GM18909 (cell line): ENCODE results near the gene CLIC1.
"Not testable (repeated sequence)": the region's sequence is repeated elsewhere in the genome, so short reads cannot be mapped to it uniquely, and the experiment has no call there.

Experiments
- ATAC-seq: cut with Tn5 transposase; IDR thresholded peaks from one replicate; pipeline ENCODE4 v1.9.1; 2021; ENCODE audit warnings: mild to moderate bottlenecking; ENCODE audit not compliant: unreplicated experiment, poor library complexity

The CLIC1 gene

GRCh38 chr6:31725502-31726350 is 10.6 kb downstream of the CLIC1 start:
- no peak for ATAC-seq

- ATAC-seq, result no peak
Measured at GRCh38 chr6:31723980-31724691, 12.2 kb downstream of the CLIC1 start.

- no peak for ATAC-seq
Measured at GRCh38 chr6:31723245-31723979, 12.9 kb downstream of the CLIC1 start, which contains the start of gene MPIG6B. MPIG6B (plus strand) TSS chr6:31723373; CDS start chr6:31723384, 11 bp downstream.

GRCh38 chr6:31722173-31722572 is 14.2 kb downstream of the CLIC1 start:
- no peak for ATAC-seq

GRCh38 chr6:31721351-31722020 is 14.8 kb downstream of the CLIC1 start, which contains the start of gene LY6G6C:
LY6G6C (minus strand) TSS chr6:31721746; CDS start chr6:31721679, 67 bp downstream.
- ATAC-seq, result no peak

- ATAC-seq, result no peak
Measured at GRCh38 chr6:31720196-31720770, 16.0 kb downstream of the CLIC1 start.

- ATAC-seq, result no peak
Measured at GRCh38 chr6:31719001-31719400, 17.3 kb downstream of the CLIC1 start.

- ATAC-seq, result no peak
Measured at GRCh38 chr6:31718265-31718664, 18.1 kb downstream of the CLIC1 start.

- no peak for ATAC-seq
Measured at GRCh38 chr6:31717499-31718222, 18.7 kb downstream of the CLIC1 start.

- ATAC-seq, result no peak
Measured at GRCh38 chr6:31715022-31715958, 21.0 kb downstream of the CLIC1 start, which contains the start of gene LY6G6D. LY6G6D (plus strand) TSS chr6:31715348; CDS start chr6:31715356, 8 bp downstream.

GRCh38 chr6:31713991-31714684 is 22.2 kb downstream of the CLIC1 start:
- ATAC-seq, result no peak

- no peak for ATAC-seq
Measured at GRCh38 chr6:31713465-31713864, 22.9 kb downstream of the CLIC1 start.

- ATAC-seq, result no peak
Measured at GRCh38 chr6:31712296-31712695, 24.0 kb downstream of the CLIC1 start.

- ATAC-seq, result no peak
Measured at GRCh38 chr6:31711233-31711632, 25.1 kb downstream of the CLIC1 start.

GRCh38 chr6:31710523-31711219 is 25.7 kb downstream of the CLIC1 start:
- ATAC-seq, result no peak

GRCh38 chr6:31709157-31709556 is 27.2 kb downstream of the CLIC1 start:
- ATAC-seq, result not testable (repeated sequence)

GRCh38 chr6:31708224-31708623 is 28.1 kb downstream of the CLIC1 start:
- ATAC-seq, result no peak
